ENCODE measurements around the gene CDKN2D.

The CDKN2D gene

GRCh38 chr19:10520652-10521318 is 48.0 kb downstream of the CDKN2D start:
- DNase-seq (ENCODE audit: low read depth, low spot score), result no peak

- DNase-seq (ENCODE audit: low read depth, low spot score), result no peak
Observed at GRCh38 chr19:10519421-10519820, 49.4 kb downstream of the CDKN2D start.

- DNase-seq (ENCODE audit: low read depth, low spot score), result no peak
Observed at GRCh38 chr19:10518444-10519361, 50.1 kb downstream of the CDKN2D start.

- no peak for DNase-seq (ENCODE audit: low read depth, low spot score)
Observed at GRCh38 chr19:10517760-10518443, 50.9 kb downstream of the CDKN2D start.

GRCh38 chr19:10517361-10517759 is 51.4 kb downstream of the CDKN2D start, which contains the start of gene S1PR5:
Gene S1PR5, minus strand, starts transcription at chr19:10517447. Its CDS starts 2,436 bp downstream, at chr19:10515011.
- DNase-seq (ENCODE audit: low read depth, low spot score), result no peak

GRCh38 chr19:10516671-10517286 is 52.0 kb downstream of the CDKN2D start:
- DNase-seq (ENCODE audit: low read depth, low spot score), result no peak
